CD14-positive monocyte (primary cell): ENCODE results near the gene ABTB1. TPM values are rescaled to one million over a fixed set of nuclear protein-coding genes. Genes with fewer than 3 reads are reported as not detected.

Experiments used
- DNase-seq, 3 donors: peaks; one replicate each; pipeline ENCODE4 v3.0.0-alpha.2; 2011 to 2022
- H2AFZ ChIP-seq: 2 replicates; pipeline ENCODE4 v1.6.0; 2012; ENCODE audit warnings: mild to moderate bottlenecking, low read depth, low read length, inconsistent platforms; ENCODE audit not compliant: insufficient read depth, poor library complexity, severe bottlenecking
- H3K27ac ChIP-seq, 2 donors: 1 replicate in 1 of 2; 2 replicates in 1 of 2; pipeline ENCODE4 v1.5.1; 2012 to 2013; ENCODE audit warnings: low read length in 2 of 2, control low read depth in 1 of 2, inconsistent platforms in 1 of 2, low read depth in 1 of 2, mild to moderate bottlenecking in 1 of 2
- H3K27me3 ChIP-seq, 2 donors: one replicate each; pipeline versions ENCODE4 v1.6.0 to v1.6.1; 2011 to 2013; ENCODE audit warnings: low read length in 2 of 2; ENCODE audit not compliant: control insufficient read depth in 2 of 2, insufficient read depth in 2 of 2
- H3K36me3 ChIP-seq, 2 donors: replicated peaks in 1 of 2; 1 replicate in 1 of 2; 2 replicates in 1 of 2; pipeline versions ENCODE4 v1.5.1 to v1.6.1; 2012 to 2013; ENCODE audit warnings: low read length in 2 of 2, control low read depth in 1 of 2, inconsistent platforms in 1 of 2, mild to moderate bottlenecking in 1 of 2; ENCODE audit not compliant: insufficient read depth in 2 of 2, control insufficient read depth in 1 of 2
- H3K4me1 ChIP-seq, 2 donors: 1 replicate in 1 of 2; 2 replicates in 1 of 2; pipeline versions ENCODE4 v1.5.1 to v1.6.1; 2012 to 2013; ENCODE audit warnings: low read length in 2 of 2, control low read depth in 1 of 2, inconsistent platforms in 1 of 2, mild to moderate bottlenecking in 1 of 2, moderate library complexity in 1 of 2; ENCODE audit not compliant: insufficient read depth in 2 of 2, control insufficient read depth in 1 of 2
- H3K4me2 ChIP-seq: replicated peaks from 2 replicates; pipeline ENCODE3; 2012; ENCODE audit warnings: low read length, moderate library complexity, mild to moderate bottlenecking; ENCODE audit not compliant: poor library complexity, severe bottlenecking; ENCODE audit errors: extremely low read depth
- H3K4me3 ChIP-seq, 3 experiments: fragments of 200-600 bp in 1 of 3; sonication (generic) in 1 of 3; replicated peaks in 1 of 3; 1 replicate in 2 of 3; 2 replicates in 1 of 3; pipeline ENCODE4 v1.5.1; 2011 to 2013; ENCODE audit warnings: low read length in 3 of 3, mild to moderate bottlenecking in 3 of 3, control low read depth in 2 of 3, low read depth in 2 of 3, inconsistent platforms in 1 of 3, moderate library complexity in 1 of 3
- H3K79me2 ChIP-seq: 2 replicates; pipeline ENCODE4 v1.6.0; 2012; ENCODE audit warnings: mild to moderate bottlenecking, control low read depth, inconsistent platforms, low read length, moderate library complexity; ENCODE audit not compliant: insufficient read depth
- H3K9ac ChIP-seq: 2 replicates; pipeline ENCODE4 v1.6.0; 2017; ENCODE audit warnings: low read length, mild to moderate bottlenecking; ENCODE audit not compliant: insufficient read depth, poor library complexity, severe bottlenecking
- H3K9me3 ChIP-seq, 2 donors: replicated peaks in 1 of 2; 1 replicate in 1 of 2; 2 replicates in 1 of 2; pipeline versions ENCODE4 v1.5.1 to v1.6.1; 2012 to 2013; ENCODE audit warnings: low read length in 2 of 2, control low read depth in 1 of 2; ENCODE audit not compliant: control insufficient read depth in 1 of 2, insufficient read depth in 1 of 2
- H4K20me1 ChIP-seq: 2 replicates; pipeline ENCODE4 v1.6.0; 2012; ENCODE audit warnings: mild to moderate bottlenecking, low read length, control low read depth, moderate library complexity; ENCODE audit not compliant: insufficient read depth
- H3K27ac Mint-ChIP-seq, 7 donors: one replicate each; pipeline ENCODE4 v1.8.0; 2020; ENCODE audit warnings: mild to moderate bottlenecking in 7 of 7, mixed read lengths in 7 of 7, moderate library complexity in 6 of 7, inconsistent platforms in 2 of 7
- H3K27me3 Mint-ChIP-seq, 3 donors: one replicate each; pipeline ENCODE4 v1.8.0; 2021 to 2022; ENCODE audit warnings: low read depth in 3 of 3, mild to moderate bottlenecking in 3 of 3, mixed read lengths in 3 of 3, moderate library complexity in 3 of 3, inconsistent platforms in 1 of 3
- H3K36me3 Mint-ChIP-seq, 2 donors: one replicate each; pipeline ENCODE4 v1.8.0; 2020; ENCODE audit warnings: mixed read lengths in 2 of 2, inconsistent platforms in 1 of 2, mild to moderate bottlenecking in 1 of 2
- H3K4me1 Mint-ChIP-seq: one replicate; pipeline ENCODE4 v1.8.0; 2020; ENCODE audit warnings: mild to moderate bottlenecking, mixed read lengths
- H3K4me3 Mint-ChIP-seq, 2 donors: one replicate each; pipeline ENCODE4 v1.8.0; 2020; ENCODE audit warnings: mild to moderate bottlenecking in 2 of 2, mixed read lengths in 2 of 2, moderate library complexity in 1 of 2
- H3K9me3 Mint-ChIP-seq, 7 donors: one replicate each; pipeline ENCODE4 v1.8.0; 2020 to 2022; ENCODE audit warnings: mixed read lengths in 7 of 7, mild to moderate bottlenecking in 6 of 7, moderate library complexity in 6 of 7, inconsistent platforms in 2 of 7
- CTCF ChIP-seq: fragments of 200-600 bp; IDR thresholded peaks from one replicate; pipeline ENCODE4 v1.8.0; 2022; ENCODE audit warnings: antibody characterized with exemption, mild to moderate bottlenecking
- WGBS: methylation state at CpG from one replicate; pipeline ENCODE4 v1.1.5; 2013; ENCODE audit warnings: missing lambda C conversion rate; ENCODE audit not compliant: insufficient coverage; 5-methylcytosine and 5-hydroxymethylcytosine counted together
- intact Hi-C, 2 donors: fragments of 100-400 bp; cut with micrococcal nuclease; formaldehyde crosslinking; loops; one replicate each; pipeline versions ENCODE4 v1.15.0 to v1.15.1; 2023
- polyA plus RNA-seq, 3 donors: library from polyadenylated mRNA; depleted of rRNA in 1 of 3; unstranded in 2 of 3; stranded (reverse) in 1 of 3; fragments of 300-500 nt in 2 of 3; fragments of >200 nt in 1 of 3; fragmentation: Illumina TruSeq in 2 of 3; gene quantifications; 1 replicate in 2 of 3; 2 replicates in 1 of 3; pipeline ENCODE4 v1.2.3, GENCODE V29; 2012 to 2021

Gene ABTB1
- polyA plus RNA-seq, 3 donors = 107 to 246 (median 118) TPM

- WGBS = 95% methylated on average over 21 of the region's 21 CpGs
- Histone ChIP-seq H3K4me2 (no peak overlapping the region), H3K27ac (no peak overlapping the region), H3K27me3 (no peaks in the 10 kb centered on the region), H3K4me3 (no peak overlapping the region), H3K9me3 (no peaks in the 10 kb centered on the region), H3K79me2 (no peaks in the 10 kb centered on the region), H4K20me1 (no peaks in the 10 kb centered on the region), H2AFZ (no peak overlapping the region), H3K36me3 (no peaks in the 10 kb centered on the region), H3K4me1 (peaks cover 15 to 16% of the 10 kb centered on the region in 2 donors), H3K9ac (no peak overlapping the region)
- TF ChIP-seq CTCF = no peak
- intact Hi-C loops = loop anchor here in 1 of 2 donors (5.0 kb wide), 1 partner anchor 130 kb away; the partner anchor contains the start of gene MGLL
- Mint-ChIP-seq H3K36me3 (no peaks in the 10 kb centered on the region), H3K9me3 (no peaks in the 10 kb centered on the region), H3K4me3 (no peak overlapping the region), H3K4me1 (peaks cover 16% of the 10 kb centered on the region), H3K27ac (no peak overlapping the region), H3K27me3 (peaks cover 0 to 1% (median 1%) of the 10 kb centered on the region in 3 donors)
- DNase-seq = no peak
Observed at GRCh38 chr3:127692501-127693335, 20.0 kb downstream of the ABTB1 start.

DNA sequence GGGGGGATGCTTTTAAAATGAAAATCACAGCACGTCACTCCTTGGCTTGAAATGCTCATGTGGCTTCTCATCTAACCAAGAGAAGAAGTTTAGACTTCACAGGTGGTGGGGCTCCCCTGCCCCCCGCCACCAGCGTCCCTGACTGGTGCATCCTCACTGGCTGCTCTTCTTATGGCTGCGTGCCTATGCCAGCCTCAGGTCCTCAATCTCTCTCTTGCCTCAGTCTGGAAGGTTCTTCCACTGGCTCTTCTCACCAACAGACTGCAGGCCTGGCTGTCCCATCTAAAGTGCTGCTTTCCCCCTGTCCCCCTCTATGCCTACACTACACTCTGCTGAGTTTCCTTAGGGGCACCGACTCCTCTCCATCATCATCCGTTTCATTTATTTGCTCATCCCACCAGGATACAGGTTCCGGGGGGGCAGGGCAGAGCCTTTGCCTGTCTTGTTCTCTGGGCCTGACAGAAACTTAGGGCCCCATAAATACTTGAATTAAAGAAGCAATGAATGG lies 20.6 kb downstream of the ABTB1 start:
- H3K36me3 Mint-ChIP-seq = no peaks in the 10 kb centered on the region
- no peaks in the 10 kb centered on the region for H3K79me2 ChIP-seq
- H3K27me3 Mint-ChIP-seq = peaks cover 0 to 1% (median 1%) of the 10 kb centered on the region in 3 donors
- H3K36me3 ChIP-seq = no peaks in the 10 kb centered on the region
- no peaks in the 10 kb centered on the region for H3K9me3 ChIP-seq
- peaks cover 16 to 18% of the 10 kb centered on the region in 2 donors for H3K4me1 ChIP-seq
- TF ChIP-seq CTCF = no peak
- no peak overlapping the region for H3K9ac ChIP-seq
- H3K27ac ChIP-seq = no peak overlapping the region
- H4K20me1 ChIP-seq = no peaks in the 10 kb centered on the region
- H3K4me3 Mint-ChIP-seq = no peak overlapping the region
- H3K4me2 ChIP-seq = no peak overlapping the region
- peaks cover 16% of the 10 kb centered on the region for H3K4me1 Mint-ChIP-seq
- H3K9me3 Mint-ChIP-seq = no peaks in the 10 kb centered on the region
- 86% methylated on average over 4 of the region's 7 CpGs for WGBS
- no peak overlapping the region for H3K27ac Mint-ChIP-seq
- no peak overlapping the region for H3K4me3 ChIP-seq
- no peak for DNase-seq
- intact Hi-C loops = loop anchor here in 1 of 2 donors (5.0 kb wide), 1 partner anchor 129 kb away; the partner anchor contains the start of gene MGLL
- no peak overlapping the region for H2AFZ ChIP-seq
- no peaks in the 10 kb centered on the region for H3K27me3 ChIP-seq
